ENCODE measurements around the gene GIPC2. TPM values are rescaled to one million over a fixed set of nuclear protein-coding genes. Genes with fewer than 3 reads are reported as not detected.

Gene GIPC2
- total RNA-seq, 8 experiments from 2014 or later, result 0.09 to 0.78 (median 0.43) TPM; not detected in 1

DNA sequence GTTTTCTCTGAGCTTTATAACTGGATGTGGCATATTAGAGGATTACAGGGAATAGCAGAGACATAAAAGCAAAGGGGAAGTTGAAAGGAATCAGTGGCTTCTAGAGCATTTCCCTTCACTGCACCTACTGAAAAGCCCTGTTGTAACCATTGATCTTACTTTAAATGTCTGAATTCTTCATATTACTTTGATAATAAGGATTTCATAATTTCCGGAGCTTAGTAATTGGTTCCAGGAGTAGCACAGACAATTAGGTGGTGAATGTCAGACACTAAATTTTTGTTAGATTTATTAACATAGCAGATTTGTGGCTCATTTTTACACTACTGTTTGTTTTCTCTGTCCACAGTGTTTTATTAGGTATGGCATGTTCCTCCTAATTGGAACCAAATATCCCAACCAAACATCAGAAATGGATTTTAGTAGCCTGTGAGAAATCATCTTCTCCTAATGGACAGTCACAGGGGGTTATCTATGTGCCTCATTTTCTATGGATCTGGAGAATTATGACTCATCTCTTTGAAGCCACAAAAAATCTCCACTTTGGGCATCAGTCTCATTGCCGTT, 100.5 kb downstream of the GIPC2 start:
- ATAC-seq (replicated peaks in 6 of 8), result no peak
- in situ Hi-C loops (cut with MboI; ENCODE audit: low pct_unique_long_range_greater_than_20kb in 2 of 9, low sequenced_read_pairs in 9 of 9, unreplicated experiment in 9 of 9), result loop anchor here in 6 of 9 experiments (10.0 to 25.0 kb wide), 3 partner anchors 459 to 529 kb away; partner anchors contain the start of gene IFI44L (in 2 of the 6)
- 29 to 100% (median 86%) methylated on average over 1 to 2 of the region's 2 CpGs; no CpG with 5 or more reads in 1 of the 10 experiments for WGBS, 10 experiments
- H3K27ac ChIP-seq, result no peak overlapping the region
- no peak overlapping the region for H3K4me3 ChIP-seq
- no peaks in the 10 kb centered on the region for H3K4me1 ChIP-seq (replicated peaks in 1 of 2)

DNA sequence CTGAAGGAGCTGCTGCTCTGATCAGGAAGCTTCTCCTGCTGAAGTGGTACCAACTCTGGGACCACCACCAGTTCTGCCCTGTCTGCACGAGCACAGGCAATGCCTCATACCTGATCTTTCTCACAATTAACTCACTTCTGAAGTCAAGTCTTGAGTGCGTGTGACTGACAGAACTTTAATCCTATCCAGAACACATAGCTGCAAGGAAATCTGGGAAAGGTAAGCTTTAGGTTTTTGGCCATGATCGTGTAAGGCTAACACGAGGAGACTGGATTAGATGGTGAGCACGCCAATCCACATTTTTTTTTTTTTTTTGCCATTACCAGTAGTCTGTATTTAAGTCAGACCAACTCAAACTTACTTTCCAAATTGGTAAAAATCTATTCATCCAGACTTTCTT, 101.3 kb downstream of the GIPC2 start:
- H3K27ac ChIP-seq, result no peak overlapping the region
- ATAC-seq (replicated peaks in 6 of 8), result no peak
- H3K4me3 ChIP-seq, result no peak overlapping the region
- 78 to 100% (median 92%) methylated on average over 3 to 5 of the region's 5 CpGs for WGBS, 10 experiments
- in situ Hi-C loops (cut with MboI; ENCODE audit: low pct_unique_long_range_greater_than_20kb in 2 of 9, low sequenced_read_pairs in 9 of 9, unreplicated experiment in 9 of 9), result loop anchor here in 6 of 9 experiments (10.0 to 25.0 kb wide), 3 partner anchors 458 to 528 kb away; partner anchors contain the start of gene IFI44L (in 2 of the 6)
- H3K4me1 ChIP-seq (replicated peaks in 1 of 2), result no peaks in the 10 kb centered on the region

DNA sequence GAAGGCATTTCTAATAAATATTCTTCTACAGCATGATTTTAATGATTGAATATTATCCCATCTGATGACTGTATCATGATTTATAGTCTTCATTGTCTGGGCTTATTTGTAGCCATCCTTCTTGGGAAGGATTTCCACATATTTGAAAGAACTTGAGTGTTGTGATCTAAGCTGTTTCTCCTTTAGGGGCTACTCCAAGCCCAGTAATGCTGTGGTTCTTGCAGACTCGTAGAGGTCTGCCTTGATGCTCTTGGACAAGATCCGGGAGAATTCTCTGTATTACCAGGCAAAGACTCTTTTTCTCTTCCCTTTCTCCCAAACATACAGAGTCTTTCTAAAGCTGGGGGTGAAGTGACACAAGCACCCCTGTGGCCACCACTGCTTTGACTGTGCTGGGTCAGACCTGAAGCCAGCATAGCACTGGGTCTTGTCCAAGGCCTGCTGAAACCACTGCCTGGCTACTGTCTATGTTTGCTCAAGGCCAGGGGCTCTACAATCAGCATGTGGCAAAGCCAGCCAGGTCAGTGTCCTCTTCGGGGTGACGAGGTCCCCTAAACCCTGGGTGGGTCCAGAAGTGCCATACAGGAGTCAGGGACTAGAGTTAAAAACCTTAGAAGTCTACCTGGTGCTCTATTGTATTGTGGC, 107.4 kb downstream of the GIPC2 start:
- no peak overlapping the region for H3K4me3 ChIP-seq
- peaks cover 5 to 6% of the 10 kb centered on the region in 2 donors for H3K4me1 ChIP-seq (replicated peaks in 1 of 2)
- ATAC-seq (replicated peaks in 6 of 8), result no peak
- no peak overlapping the region for H3K27ac ChIP-seq
- 30 to 100% (median 73%) methylated on average over 1 to 4 of the region's 4 CpGs for WGBS, 10 experiments
- in situ Hi-C loops (cut with MboI; ENCODE audit: low pct_unique_long_range_greater_than_20kb in 2 of 9, low sequenced_read_pairs in 9 of 9, unreplicated experiment in 9 of 9), result no loop called here

DNA sequence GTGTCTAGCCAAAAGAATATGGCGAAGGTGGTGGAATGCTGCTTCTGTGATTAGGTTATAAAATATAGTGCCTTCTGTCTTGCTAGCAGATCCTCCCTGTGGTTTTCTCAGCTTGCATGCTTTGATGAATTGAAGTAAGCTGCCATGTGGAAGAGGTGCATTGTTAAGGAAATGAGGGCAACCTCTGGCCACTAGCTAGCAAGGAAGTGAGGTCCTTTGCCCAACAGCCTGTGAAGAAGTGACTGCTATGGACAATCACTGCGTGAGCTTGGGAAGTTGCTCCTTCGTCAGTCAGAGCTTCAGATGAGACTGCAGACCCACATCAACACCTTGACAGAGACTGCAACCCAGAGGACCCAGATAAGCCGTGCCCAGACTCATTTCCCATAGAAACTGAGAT, 109.4 kb downstream of the GIPC2 start:
- Histone ChIP-seq H3K4me3 (no peak overlapping the region), H3K4me1 (replicated peaks in 1 of 2) (peaks cover 5 to 6% of the 10 kb centered on the region in 2 donors), H3K27ac (no peak overlapping the region)
- WGBS, 10 experiments, result 9 to 100% (median 28%) methylated on average over 1 to 4 of the region's 4 CpGs; no CpG with 5 or more reads in 4 of the 10 experiments
- ATAC-seq (replicated peaks in 6 of 8), result peak in 3 of 8 experiments; percentile 47 to 66 (median 63)
- in situ Hi-C loops (cut with MboI; ENCODE audit: low pct_unique_long_range_greater_than_20kb in 2 of 9, low sequenced_read_pairs in 9 of 9, unreplicated experiment in 9 of 9), result no loop called here

DNA sequence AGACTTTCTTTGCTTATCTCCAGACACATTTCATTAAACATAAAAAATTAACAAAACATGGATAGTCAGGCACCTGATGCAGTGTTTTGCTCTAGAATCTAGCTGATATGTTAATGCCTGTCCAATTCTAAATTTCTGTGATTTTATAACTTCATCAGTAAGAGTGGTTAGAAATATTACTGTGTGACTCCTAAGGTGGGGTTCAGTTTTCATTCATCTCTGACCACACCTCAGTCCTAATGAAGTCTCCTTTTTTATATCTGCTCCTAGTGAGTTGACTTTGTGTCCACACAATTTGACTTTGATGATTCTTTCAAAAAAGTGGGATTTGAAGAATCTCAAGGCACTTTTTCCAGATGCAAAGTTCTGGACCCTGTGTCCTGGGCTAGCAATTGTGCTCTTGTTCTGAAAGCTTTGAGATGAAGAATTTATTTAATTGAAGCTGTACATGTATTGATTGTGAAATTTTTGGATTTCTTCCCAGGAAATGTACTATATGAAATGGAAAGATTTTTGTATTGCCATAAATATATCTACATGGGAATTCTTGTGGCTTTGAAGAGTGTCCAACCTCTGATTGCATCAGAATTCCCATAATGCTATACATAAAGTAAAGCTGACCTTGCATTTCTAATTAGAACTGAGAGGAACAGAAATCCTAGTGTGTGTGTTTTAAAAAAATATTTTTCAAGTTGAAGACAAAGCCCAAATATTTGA, 111.2 kb downstream of the GIPC2 start:
- ATAC-seq (replicated peaks in 6 of 8), result peak in 3 of 8 experiments; percentile 52 to 69 (median 54)
- Histone ChIP-seq H3K4me1 (replicated peaks in 1 of 2) (peaks cover 5 to 6% of the 10 kb centered on the region in 2 donors), H3K27ac (no peak overlapping the region), H3K4me3 (no peak overlapping the region)
- in situ Hi-C loops (cut with MboI; ENCODE audit: low pct_unique_long_range_greater_than_20kb in 2 of 9, low sequenced_read_pairs in 9 of 9, unreplicated experiment in 9 of 9), result no loop called here

DNA sequence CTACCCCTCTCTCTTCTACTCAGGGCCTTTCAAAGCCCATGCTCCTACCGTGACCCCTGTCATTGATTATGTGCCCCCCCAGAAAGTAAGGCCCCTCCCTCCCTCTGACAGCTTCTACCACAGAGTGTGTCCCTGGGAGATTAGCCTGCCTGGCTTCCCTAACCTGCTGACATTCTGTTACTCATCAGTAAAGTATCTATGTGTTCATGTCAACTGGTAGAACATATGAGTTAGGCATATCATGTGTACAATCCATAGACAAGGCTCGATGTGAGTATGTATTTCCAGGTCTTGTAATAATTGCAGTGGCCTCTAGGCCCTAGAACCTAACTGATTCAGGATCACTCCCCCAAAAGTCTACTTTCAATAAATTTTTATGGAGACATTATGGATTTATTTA, 120.0 kb downstream of the GIPC2 start:
- in situ Hi-C loops (cut with MboI; ENCODE audit: low pct_unique_long_range_greater_than_20kb in 2 of 9, low sequenced_read_pairs in 9 of 9, unreplicated experiment in 9 of 9), result no loop called here
- 63 to 94% (median 69%) methylated on average over 1 to 2 of the region's 2 CpGs; no CpG with 5 or more reads in 3 of the 10 experiments for WGBS, 10 experiments

DNA sequence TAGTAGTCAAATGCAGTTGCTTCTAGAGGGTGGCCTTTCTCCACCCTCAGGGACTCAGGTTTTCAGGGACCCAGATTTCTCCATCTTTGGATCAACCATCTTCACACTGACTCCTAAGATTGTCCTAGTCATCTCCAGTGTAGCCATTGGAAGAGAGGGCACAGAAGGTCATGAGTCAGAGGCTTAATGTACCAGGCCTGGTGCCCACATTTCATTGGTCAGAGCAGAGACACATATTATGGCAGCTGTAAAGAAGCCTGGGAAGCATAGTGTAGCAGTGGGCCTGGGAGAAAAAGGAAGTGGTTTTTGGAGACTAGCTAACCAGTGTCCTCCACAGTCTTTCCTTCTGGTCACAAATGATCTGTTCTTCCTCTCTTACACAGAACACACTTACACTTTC, 122.5 kb downstream of the GIPC2 start:
- in situ Hi-C loops (cut with MboI; ENCODE audit: low pct_unique_long_range_greater_than_20kb in 2 of 9, low sequenced_read_pairs in 9 of 9, unreplicated experiment in 9 of 9), result no loop called here
- no peak for ATAC-seq (replicated peaks in 6 of 8)

More for the DNA sequence above, 120.0 kb downstream of the GIPC2 start:
- ATAC-seq (replicated peaks in 6 of 8), result no peak
- H3K27ac ChIP-seq, result no peak overlapping the region
- no peak overlapping the region for H3K4me3 ChIP-seq
- no peaks in the 10 kb centered on the region for H3K4me1 ChIP-seq (replicated peaks in 1 of 2)

DNA sequence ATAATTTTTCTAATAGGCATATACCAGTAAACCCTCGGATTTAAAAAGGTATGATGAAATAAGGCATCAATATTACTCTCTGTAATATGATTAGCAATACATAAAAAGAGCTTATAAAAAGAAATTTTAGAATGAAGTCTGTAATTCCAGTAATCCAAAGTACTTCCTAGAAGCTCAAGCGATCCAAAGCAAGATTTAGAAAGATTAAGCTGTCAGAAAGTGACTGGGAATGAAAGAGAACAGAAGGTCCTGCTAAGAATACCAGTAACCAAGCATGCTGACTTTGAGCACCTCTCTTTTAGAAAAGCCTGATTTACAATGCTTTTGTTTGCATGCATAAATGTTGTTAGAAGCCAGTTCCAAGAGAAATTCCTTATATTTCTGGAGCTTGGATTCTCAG, 125.1 kb downstream of the GIPC2 start:
- 0 to 89% (median 65%) methylated on average over 1 to 2 of the region's 2 CpGs for WGBS, 10 experiments
- Histone ChIP-seq H3K27ac (no peak overlapping the region), H3K4me1 (replicated peaks in 1 of 2) (no peaks in the 10 kb centered on the region), H3K4me3 (no peak overlapping the region)
- peak in 2 of 8 experiments; percentile 36 to 49 for ATAC-seq (replicated peaks in 6 of 8)
- in situ Hi-C loops (cut with MboI; ENCODE audit: low pct_unique_long_range_greater_than_20kb in 2 of 9, low sequenced_read_pairs in 9 of 9, unreplicated experiment in 9 of 9), result no loop called here

More for the DNA sequence above, 122.5 kb downstream of the GIPC2 start:
- Histone ChIP-seq H3K4me3 (no peak overlapping the region), H3K4me1 (replicated peaks in 1 of 2) (no peaks in the 10 kb centered on the region), H3K27ac (no peak overlapping the region)

DNA sequence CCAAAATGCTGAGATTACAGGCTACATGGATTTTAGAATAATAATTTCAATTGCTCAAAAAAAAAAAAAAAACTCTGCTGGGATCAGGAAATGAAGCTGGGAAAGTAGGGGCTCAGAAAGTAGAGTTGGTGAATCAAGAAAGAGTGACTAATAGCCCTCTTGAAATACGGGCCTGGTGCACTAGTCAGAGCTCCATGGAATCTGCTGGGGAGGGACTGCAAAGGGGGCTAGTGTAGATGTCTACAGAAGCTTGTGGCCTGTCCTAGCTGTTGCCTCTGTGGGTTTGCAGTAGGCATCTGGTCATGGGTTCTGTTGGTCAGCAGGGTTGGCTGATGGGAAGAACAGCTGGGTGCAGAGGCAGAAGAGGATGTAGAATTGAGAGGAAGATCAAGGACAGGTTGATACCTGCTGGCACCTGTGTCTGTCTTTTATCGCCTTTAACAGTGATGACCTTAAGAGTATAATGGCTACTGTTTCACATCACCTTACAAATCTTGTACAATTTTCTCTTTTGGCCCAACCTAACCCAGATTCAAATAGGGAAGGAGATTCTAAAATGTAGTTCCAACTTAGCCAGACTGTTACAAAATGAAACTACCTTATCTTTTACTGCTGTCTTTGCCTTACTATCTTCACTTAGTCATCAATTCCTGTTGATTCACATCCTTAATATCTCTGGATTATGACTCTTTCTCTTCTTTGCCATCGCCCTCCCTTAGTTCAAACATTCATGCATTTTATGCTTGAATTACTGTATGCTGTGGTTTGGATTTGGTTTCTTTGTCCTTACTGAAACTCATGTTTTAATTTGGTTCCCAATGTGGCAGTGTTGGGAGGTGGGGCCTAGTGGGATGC, 126.2 kb downstream of the GIPC2 start:
- WGBS, 10 experiments, result 33 to 100% (median 80%) methylated on average over 2 to 3 of the region's 3 CpGs; no CpG with 5 or more reads in 1 of the 10 experiments
- Histone ChIP-seq H3K4me1 (replicated peaks in 1 of 2) (no peaks in the 10 kb centered on the region), H3K27ac (no peak overlapping the region), H3K4me3 (no peak overlapping the region)
- ATAC-seq (replicated peaks in 6 of 8), result peak in 2 of 8 experiments; percentile 78 to 89
- in situ Hi-C loops (cut with MboI; ENCODE audit: low pct_unique_long_range_greater_than_20kb in 2 of 9, low sequenced_read_pairs in 9 of 9, unreplicated experiment in 9 of 9), result no loop called here

DNA sequence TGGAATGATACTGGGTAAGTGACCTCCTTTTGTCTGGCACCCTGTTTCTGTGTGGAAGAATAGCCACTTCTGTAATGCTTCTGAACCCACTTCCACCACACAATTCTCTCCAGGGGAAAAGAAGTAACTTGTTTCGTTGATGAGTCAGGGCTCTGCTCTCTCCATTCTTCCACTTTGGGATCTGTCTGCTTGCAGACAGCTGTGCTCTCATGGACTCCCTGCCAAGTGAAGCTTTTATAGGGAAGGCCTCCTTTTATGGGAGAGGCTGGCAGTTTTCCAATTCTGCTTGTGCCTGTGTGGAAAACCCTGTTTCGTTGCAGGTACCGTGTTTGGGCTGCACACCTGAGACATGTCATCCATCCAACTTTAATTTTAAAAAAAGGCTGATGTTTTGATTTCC, 130.7 kb downstream of the GIPC2 start:
- Histone ChIP-seq H3K27ac (no peak overlapping the region), H3K4me3 (no peak overlapping the region), H3K4me1 (replicated peaks in 1 of 2) (no peaks in the 10 kb centered on the region)
- 8 to 100% (median 34%) methylated on average over 1 to 3 of the region's 3 CpGs; no CpG with 5 or more reads in 1 of the 10 experiments for WGBS, 10 experiments
- ATAC-seq (replicated peaks in 6 of 8), result peak in 3 of 8 experiments; percentile 44 to 57 (median 56)
- in situ Hi-C loops (cut with MboI; ENCODE audit: low pct_unique_long_range_greater_than_20kb in 2 of 9, low sequenced_read_pairs in 9 of 9, unreplicated experiment in 9 of 9), result no loop called here

DNA sequence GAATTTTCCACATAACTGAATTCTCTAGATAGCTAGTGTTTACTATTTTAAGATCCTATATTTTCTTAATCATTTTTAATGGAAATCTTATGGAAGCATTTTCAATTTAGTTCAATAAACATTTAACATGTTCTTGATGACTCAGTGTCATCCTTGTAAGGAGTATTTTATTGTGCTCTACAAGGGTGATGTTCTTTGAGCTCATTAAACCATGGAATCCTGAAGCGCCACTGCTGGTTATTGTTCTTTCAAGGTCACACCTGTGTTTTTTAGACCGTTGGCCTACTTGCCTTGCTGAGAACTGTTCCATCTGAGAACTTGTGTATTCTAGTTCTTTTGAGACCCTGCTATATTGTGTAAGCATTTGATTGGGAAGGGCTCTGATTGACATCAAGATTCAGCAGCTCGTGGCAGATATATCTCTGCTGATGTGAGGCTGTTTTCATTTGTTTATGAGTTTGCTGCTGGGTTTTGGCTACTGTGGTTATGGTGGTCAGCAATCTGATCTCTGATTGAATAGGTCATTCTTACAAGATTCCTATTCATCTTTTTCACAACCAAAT, 132.0 kb downstream of the GIPC2 start:
- in situ Hi-C loops (cut with MboI; ENCODE audit: low pct_unique_long_range_greater_than_20kb in 2 of 9, low sequenced_read_pairs in 9 of 9, unreplicated experiment in 9 of 9), result no loop called here
- Histone ChIP-seq H3K27ac (no peak overlapping the region), H3K4me1 (replicated peaks in 1 of 2) (no peaks in the 10 kb centered on the region), H3K4me3 (no peak overlapping the region)
- WGBS, 10 experiments, result 0 to 100% (median 79%) methylated on average over 1 to 3 of the region's 3 CpGs; no CpG with 5 or more reads in 2 of the 10 experiments
- no peak for ATAC-seq (replicated peaks in 6 of 8)

DNA sequence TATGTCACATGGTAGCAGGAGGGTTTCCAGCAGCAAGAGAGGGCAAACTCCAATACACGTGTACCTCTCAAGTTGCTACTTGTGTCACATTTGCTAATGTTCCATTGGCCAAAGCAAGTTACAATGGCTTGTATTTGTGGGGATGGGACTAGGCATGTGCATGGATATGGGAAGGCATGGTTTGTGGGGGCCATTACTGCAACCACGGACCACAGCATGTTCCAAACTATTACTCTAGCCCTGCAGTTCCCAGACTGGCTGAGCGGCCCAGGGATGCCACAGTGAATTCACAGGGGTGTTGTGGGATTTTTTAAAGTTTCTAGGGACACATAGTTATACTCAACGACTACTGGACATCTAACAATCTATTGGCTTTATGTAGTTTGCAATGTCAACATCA, 133.1 kb downstream of the GIPC2 start:
- Histone ChIP-seq H3K4me3 (no peak overlapping the region), H3K4me1 (replicated peaks in 1 of 2) (no peaks in the 10 kb centered on the region), H3K27ac (no peak overlapping the region)
- no peak for ATAC-seq (replicated peaks in 6 of 8)
- 29 to 100% (median 83%) methylated on average over 1 to 4 of the region's 4 CpGs; no CpG with 5 or more reads in 1 of the 10 experiments for WGBS, 10 experiments
- in situ Hi-C loops (cut with MboI; ENCODE audit: low pct_unique_long_range_greater_than_20kb in 2 of 9, low sequenced_read_pairs in 9 of 9, unreplicated experiment in 9 of 9), result no loop called here
